GM12878 (cell line): ENCODE measurements around the gene VPS13C. TPM values are rescaled to one million over a fixed set of nuclear protein-coding genes. Genes with fewer than 3 reads are reported as not detected.

Experiments used
- ATAC-seq: fragments of 200-7000 bp; cut with Tn5 transposase; 3 replicates; pipeline ENCODE4 v1.9.1; 2020; ENCODE audit warnings: mild to moderate bottlenecking, moderate library complexity
- BruUV-seq: library from RNA; stranded (reverse); fragments of 400-500 nt; replicated peaks from 2 replicates; lab custom pipeline; 2021; lab: Mats Ljungman, UMichigan
- CTCF ChIA-PET: fragments of 300-600 bp; sonication (Branson Sonifier 250); formaldehyde crosslinking; extraction: SDS; loops from one replicate; lab custom pipeline; 2021; ENCODE audit warnings: inconsistent platforms; lab: Yijun Ruan, JAX
- POLR2A ChIA-PET: fragments of 350-600 bp; formaldehyde crosslinking; extraction: SDS; loops from one replicate; lab custom pipeline; 2021; ENCODE audit warnings: inconsistent platforms; lab: Charles Lee
- RAD21 ChIA-PET: fragments of 300-600 bp; sonication (Branson Sonifier 250); formaldehyde crosslinking; loops from one replicate; lab custom pipeline; 2023; ENCODE audit warnings: antibody characterized with exemption; ENCODE audit not compliant: unreplicated experiment; lab: Charles Lee
- SMC1A ChIA-PET: fragments of 300-600 bp; sonication (Branson Sonifier 250); formaldehyde crosslinking; loops from one replicate; lab custom pipeline; 2023; ENCODE audit not compliant: unreplicated experiment, uncharacterized antibody; lab: Charles Lee
- DNase-seq: peaks from one replicate; pipeline ENCODE4 v3.0.0-alpha.2; 2011; ENCODE audit warnings: low read depth, low spot score
- FAIRE-seq: peaks from 3 replicates; lab custom pipeline; 2011; peaks lifted over from hg19 to GRCh38; lab: Jason Lieb, UNC
- H2AFZ ChIP-seq: 2 replicates; pipeline ENCODE4 v1.6.0; 2011; ENCODE audit warnings: low read depth, low read length, control low read depth; ENCODE audit not compliant: control insufficient read depth
- H3K27ac ChIP-seq: 2 replicates; pipeline ENCODE4 v1.5.1; 2011; ENCODE audit warnings: control low read depth; ENCODE audit not compliant: control insufficient read depth, insufficient read depth
- H3K27me3 ChIP-seq, 2 experiments: replicated peaks in 1 of 2; 2 replicates each; pipeline versions ENCODE4 v1.6.0 to v1.6.1; 2011; ENCODE audit warnings: low read length in 1 of 2; ENCODE audit not compliant: control insufficient read depth in 2 of 2, insufficient read depth in 2 of 2
- H3K36me3 ChIP-seq, 2 experiments: 2 replicates each; pipeline ENCODE4 v1.5.1; 2011; ENCODE audit warnings: low read length in 1 of 2; ENCODE audit not compliant: control insufficient read depth in 2 of 2, insufficient read depth in 2 of 2
- H3K4me1 ChIP-seq: 2 replicates; pipeline ENCODE4 v1.6.1; 2011; ENCODE audit warnings: mild to moderate bottlenecking, low read length, moderate library complexity, mixed read lengths; ENCODE audit not compliant: control insufficient read depth, insufficient read depth
- H3K4me2 ChIP-seq: 2 replicates; pipeline ENCODE4 v1.6.0; 2011; ENCODE audit warnings: control low read depth; ENCODE audit not compliant: control insufficient read depth, insufficient read depth
- H3K4me3 ChIP-seq: fragments of 200-600 bp; sonication (generic); 2 replicates; pipeline ENCODE4 v1.5.1; 2016
- H3K79me2 ChIP-seq: 2 replicates; pipeline ENCODE4 v1.6.0; 2011; ENCODE audit warnings: low read length; ENCODE audit not compliant: control insufficient read depth, insufficient read depth
- H3K9ac ChIP-seq: 2 replicates; pipeline ENCODE4 v1.8.0; 2011; ENCODE audit warnings: low read length, control low read depth, mixed read lengths; ENCODE audit not compliant: control insufficient read depth, insufficient read depth
- H3K9me3 ChIP-seq: replicated peaks from 3 replicates; pipeline ENCODE4 v1.5.1; 2011; ENCODE audit warnings: mild to moderate bottlenecking, low read length; ENCODE audit not compliant: control insufficient read depth, insufficient read depth
- H4K20me1 ChIP-seq: 2 replicates; pipeline ENCODE4 v1.6.0; 2011; ENCODE audit not compliant: control insufficient read depth, insufficient read depth
- ASH2L ChIP-seq: fragments of 300-600, 200-600 bp; sonication (generic); IDR thresholded peaks from 2 replicates; pipeline ENCODE4 v1.6.1; 2017; ENCODE audit warnings: low read depth, mild to moderate bottlenecking, borderline replicate concordance
- HDAC2 ChIP-seq: fragments of 200-600 bp; sonication (generic); IDR thresholded peaks from 2 replicates; pipeline ENCODE4 v1.6.1; 2017
- IRF4 ChIP-seq: IDR thresholded peaks from 2 replicates; pipeline ENCODE4 v1.6.1; 2011; ENCODE audit warnings: low read depth, low read length
- MXI1 ChIP-seq: fragments of 150-350 bp; IDR thresholded peaks from 2 replicates; pipeline ENCODE4 v1.6.1; 2011; ENCODE audit warnings: low read depth, mild to moderate bottlenecking, inconsistent platforms, low read length, improper control_type of control experiment
- MYC ChIP-seq: IDR thresholded peaks from 2 replicates; pipeline ENCODE4 v1.6.1; 2011; ENCODE audit warnings: mild to moderate bottlenecking, low read length, moderate library complexity, inconsistent platforms; ENCODE audit not compliant: insufficient read depth, insufficient replicate concordance, insufficient read length, severe bottlenecking
- PAX5 ChIP-seq: IDR thresholded peaks from 2 replicates; pipeline ENCODE4 v1.6.1; 2011; ENCODE audit warnings: low read depth, low read length, borderline replicate concordance
- PML ChIP-seq: IDR thresholded peaks from 2 replicates; pipeline ENCODE4 v1.6.1; 2012; ENCODE audit warnings: low read length, inconsistent platforms
- POLR2A ChIP-seq: IDR thresholded peaks from 2 replicates; pipeline ENCODE4 v1.6.1; 2011; ENCODE audit warnings: low read depth, mild to moderate bottlenecking, low read length
- RBBP5 ChIP-seq: fragments of 200-600 bp; sonication (generic); conservative IDR thresholded peaks from 2 replicates; pipeline ENCODE4 v1.6.1; 2016
- SMC3 ChIP-seq: IDR thresholded peaks from 2 replicates; pipeline ENCODE4 v1.6.1; 2011; ENCODE audit warnings: low read length, improper control_type of control experiment, borderline replicate concordance
- TCF7 ChIP-seq: IDR thresholded peaks from 2 replicates; pipeline ENCODE4 v1.6.1; 2014; ENCODE audit warnings: antibody characterized with exemption, borderline replicate concordance
- YBX1 ChIP-seq: fragments of 450-650 bp; IDR thresholded peaks from 2 replicates; pipeline ENCODE4 v1.6.1; 2016; ENCODE audit warnings: antibody characterized with exemption
- WGBS: methylation state at CpG from one replicate; pipeline ENCODE4 v1.1.6; 2016; ENCODE audit warnings: low lambda C conversion rate; ENCODE audit not compliant: insufficient replicate concordance, insufficient coverage; ENCODE audit errors: missing lambda C conversion rate; 5-methylcytosine and 5-hydroxymethylcytosine counted together
- in situ Hi-C: fragments of 300-500 bp; cut with MboI; formaldehyde crosslinking; loops from 9 replicates; pipeline ENCODE4 v1.14.3; 2018; ENCODE audit warnings: mixed read lengths
- intact Hi-C: fragments of 100-400 bp; cut with micrococcal nuclease; formaldehyde crosslinking; loops from one replicate; pipeline ENCODE4 v1.14.2; 2022; ENCODE audit not compliant: unreplicated experiment
- polyA plus RNA-seq, 11 experiments: library from polyadenylated mRNA; depleted of rRNA in 4 of 11; unstranded in 6 of 11; stranded (reverse) in 5 of 11; fragments of >200 nt; fragmentation: Nextera tagmentation in 4 of 11; fragmentation: Illumina TruSeq in 1 of 11; extraction: Ambion mirVana in 4 of 11; extraction: Trizol in 1 of 11; gene quantifications; 1 replicate in 1 of 11; 2 replicates in 10 of 11; pipeline versions ENCODE4 v1.2.1 to v1.2.3, GENCODE V29; 2011 to 2016; ENCODE audit warnings: inconsistent platforms in 2 of 11, missing spikeins in 2 of 11, low read depth in 1 of 11
- total RNA-seq, 4 experiments: library from RNA; depleted of rRNA in 3 of 4; stranded (reverse); fragments of >200 nt in 3 of 4; fragmentation: Illumina TruSeq in 1 of 4; extraction: Trizol in 1 of 4; gene quantifications; 2 replicates each; pipeline versions ENCODE4 v1.2.1 to v1.2.3, GENCODE V29; 2013 to 2021
- TF ChIP-seq, protein P1 (sequence below): fragments of 450-650 bp; IDR thresholded peaks from 2 replicates; pipeline ENCODE4 v1.6.1; 2017; ENCODE audit warnings: low read depth, mild to moderate bottlenecking, moderate library complexity

The VPS13C gene
- total and polyA plus RNA-seq, 10 of the 15 experiments (the other 5 are each of a cell fraction or from before 2014, with no cell fraction given): 9.3 to 53.1 (median 31.8) TPM

DNA sequence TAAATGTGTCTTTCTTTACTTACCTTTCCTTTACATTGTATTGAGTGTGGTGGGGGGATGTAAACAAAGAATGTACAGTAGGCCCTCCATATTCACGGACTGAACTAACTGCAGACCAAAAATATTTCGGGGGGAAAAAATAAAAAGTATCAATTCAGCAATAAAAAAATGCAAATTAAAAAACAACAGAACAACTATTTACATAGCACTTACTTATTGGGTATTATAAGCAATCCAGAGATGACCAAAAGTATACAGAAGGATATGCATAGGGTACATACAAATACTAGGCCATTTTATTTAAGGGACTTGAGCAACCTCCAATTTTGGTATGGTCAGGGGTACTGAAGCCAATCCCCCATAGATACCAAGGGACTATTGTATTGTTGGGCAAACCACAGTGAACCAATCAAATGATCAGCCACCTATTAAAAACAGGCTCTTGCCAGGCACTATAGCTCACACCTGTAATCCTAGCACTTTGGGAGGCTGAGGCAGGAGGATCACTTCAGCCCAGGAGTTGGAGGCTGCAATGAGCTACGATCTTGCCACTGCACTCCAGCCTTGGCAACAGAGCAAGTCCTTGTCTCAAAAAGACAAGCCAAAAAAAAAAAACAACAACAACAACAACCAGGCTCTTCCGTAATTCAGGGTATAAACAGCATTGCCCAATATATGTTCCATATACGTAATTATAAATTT is 1.8 kb downstream of the VPS13C start:
- ChIA-PET RAD21 (interaction anchor here (0.6 to 2.4 kb wide), 4 partner anchors 11 to 45 kb away, joined by 3 to 14 read pairs (median 4); no protein-coding TSS in a partner anchor), SMC1A (interaction anchor here (0.7 to 3.2 kb wide), 10 partner anchors 11 to 222 kb away, joined by 3 to 20 read pairs (median 3); no protein-coding TSS in a partner anchor), CTCF (interaction anchor here (0.7 to 2.6 kb wide), 7 partner anchors 8 to 143 kb away, joined by 3 to 9 read pairs (median 3); no protein-coding TSS in a partner anchor), POLR2A (interaction anchor here (0.7 to 2.3 kb wide), 3 partner anchors 8 to 32 kb away, joined by 3 to 7 read pairs (median 4); no protein-coding TSS in a partner anchor)
- Histone ChIP-seq H3K9ac (no peak overlapping the region), H3K79me2 (peaks cover 43% of the 10 kb centered on the region), H2AFZ (no peak overlapping the region), H3K27ac (no peak overlapping the region), H3K4me3 (peak overlapping the region; percentile 34; the same call in 1 of the 2 replicates), H3K36me3 (no peaks in the 10 kb centered on the region), H3K4me1 (no peaks in the 10 kb centered on the region), H3K9me3 (no peaks in the 10 kb centered on the region), H3K27me3 (no peaks in the 10 kb centered on the region; a peak in 1 of 4 replicates), H3K4me2 (peak overlapping the region; percentile 12), H4K20me1 (no peaks in the 10 kb centered on the region)
- no TSS peak for BruUV-seq
- DNase-seq: no peak
- FAIRE-seq: no peak
- TF ChIP-seq IRF4: no peak
- no peak for TF ChIP-seq TCF7
- no peak for TF ChIP-seq SMC3
- no peak for TF ChIP-seq ASH2L
- TF ChIP-seq MYC: no peak
- TF ChIP-seq MXI1: no peak
- TF ChIP-seq, protein P1, sequence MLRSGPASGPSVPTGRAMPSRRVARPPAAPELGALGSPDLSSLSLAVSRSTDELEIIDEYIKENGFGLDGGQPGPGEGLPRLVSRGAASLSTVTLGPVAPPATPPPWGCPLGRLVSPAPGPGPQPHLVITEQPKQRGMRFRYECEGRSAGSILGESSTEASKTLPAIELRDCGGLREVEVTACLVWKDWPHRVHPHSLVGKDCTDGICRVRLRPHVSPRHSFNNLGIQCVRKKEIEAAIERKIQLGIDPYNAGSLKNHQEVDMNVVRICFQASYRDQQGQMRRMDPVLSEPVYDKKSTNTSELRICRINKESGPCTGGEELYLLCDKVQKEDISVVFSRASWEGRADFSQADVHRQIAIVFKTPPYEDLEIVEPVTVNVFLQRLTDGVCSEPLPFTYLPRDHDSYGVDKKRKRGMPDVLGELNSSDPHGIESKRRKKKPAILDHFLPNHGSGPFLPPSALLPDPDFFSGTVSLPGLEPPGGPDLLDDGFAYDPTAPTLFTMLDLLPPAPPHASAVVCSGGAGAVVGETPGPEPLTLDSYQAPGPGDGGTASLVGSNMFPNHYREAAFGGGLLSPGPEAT: no peak
- TF ChIP-seq PAX5: no peak
- no peak for TF ChIP-seq POLR2A
- no peak for TF ChIP-seq YBX1
- TF ChIP-seq PML: no peak
- TF ChIP-seq HDAC2: no peak
- no peak for TF ChIP-seq RBBP5
- WGBS: 85% methylated on average over 5 of the region's 5 CpGs
- no peak for ATAC-seq
- intact Hi-C loops (no loop called here), in situ Hi-C loops (no loop called here)
